Measurements from ENCODE around the gene TMEM164.

Gene TMEM164

DNA sequence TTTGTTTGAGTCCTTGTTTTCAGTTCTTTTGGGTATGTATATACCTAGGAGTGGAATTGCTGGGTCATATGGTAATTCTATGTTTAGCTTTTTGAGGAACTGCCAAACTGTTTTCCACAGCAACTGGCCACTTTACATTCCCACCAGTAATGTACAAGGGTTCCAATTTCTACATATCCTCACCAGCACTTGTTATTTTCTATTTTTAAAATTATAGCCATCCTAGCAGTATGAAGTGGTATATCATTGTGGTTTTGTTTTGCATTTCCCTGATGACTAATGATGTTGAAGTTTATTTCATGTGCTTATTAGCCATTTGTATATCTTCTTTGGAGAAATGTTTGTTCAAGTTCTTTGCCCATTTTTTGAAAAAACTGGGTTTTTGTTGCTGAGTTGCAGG lies 39.6 kb downstream of the TMEM164 start:
- DNase-seq = peak; percentile 38

DNA sequence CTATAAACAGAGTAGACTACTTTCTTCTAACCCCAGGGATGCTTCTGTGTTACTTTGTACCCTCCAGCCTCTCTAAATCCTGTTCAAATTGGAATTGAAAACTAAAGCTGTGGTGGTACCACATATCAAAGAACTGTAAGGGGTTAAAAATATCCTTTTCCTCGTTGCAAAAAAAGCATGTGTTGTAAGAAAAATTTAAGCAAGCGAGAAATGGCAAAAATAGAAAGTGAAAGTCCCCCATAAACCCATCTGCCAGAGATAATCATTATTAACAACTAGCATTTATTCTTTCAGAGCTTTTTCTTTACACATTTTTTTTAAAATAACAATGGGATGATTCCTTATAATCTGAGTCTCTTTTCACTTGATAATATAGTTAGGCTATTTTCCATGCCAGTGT lies 40.6 kb downstream of the TMEM164 start:
- DNase-seq = peak; percentile 48

DNA sequence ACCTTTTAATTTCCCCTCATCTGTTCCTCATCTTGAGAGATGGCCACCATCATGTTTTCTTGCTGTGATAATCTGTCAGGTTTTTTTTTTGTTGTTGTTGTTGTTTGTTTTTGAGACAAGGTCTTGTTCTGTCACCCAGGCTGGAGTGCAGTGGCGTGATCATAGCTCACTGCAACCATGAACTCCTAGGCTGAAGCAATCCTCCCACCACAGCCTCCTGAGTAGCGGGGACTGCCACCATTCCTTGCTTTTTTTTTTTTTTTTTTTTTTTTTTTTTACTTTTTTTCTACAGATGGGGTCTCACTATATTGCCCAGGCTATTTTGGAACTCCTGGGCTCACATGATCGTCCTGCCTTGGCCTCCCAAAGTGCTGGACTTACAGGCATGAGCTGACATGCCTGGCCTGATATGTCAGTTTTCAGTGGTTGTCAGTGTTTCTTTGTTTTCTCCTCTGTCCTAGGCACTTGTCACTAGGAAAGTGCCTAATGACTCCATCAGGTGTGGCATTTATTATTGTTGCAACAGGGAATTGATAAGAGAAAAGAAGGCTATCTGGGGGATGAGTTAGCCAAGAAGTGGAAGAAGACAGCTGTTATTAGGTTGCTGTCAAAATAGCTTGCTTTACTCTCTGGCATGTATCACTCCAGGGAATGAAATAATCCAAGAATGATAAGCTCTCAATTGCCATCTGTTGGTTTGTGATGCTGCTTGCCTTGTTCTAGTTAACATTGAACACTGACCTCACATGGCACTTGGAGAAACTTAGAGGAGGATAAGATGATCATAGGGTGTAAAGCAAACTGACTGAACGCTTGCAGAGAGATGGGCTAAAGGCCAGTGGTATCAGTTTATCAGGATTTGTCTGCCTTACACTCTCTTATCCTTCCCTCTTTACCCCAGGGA lies 41.7 kb downstream of the TMEM164 start:
- peak; percentile 20 for DNase-seq

DNA sequence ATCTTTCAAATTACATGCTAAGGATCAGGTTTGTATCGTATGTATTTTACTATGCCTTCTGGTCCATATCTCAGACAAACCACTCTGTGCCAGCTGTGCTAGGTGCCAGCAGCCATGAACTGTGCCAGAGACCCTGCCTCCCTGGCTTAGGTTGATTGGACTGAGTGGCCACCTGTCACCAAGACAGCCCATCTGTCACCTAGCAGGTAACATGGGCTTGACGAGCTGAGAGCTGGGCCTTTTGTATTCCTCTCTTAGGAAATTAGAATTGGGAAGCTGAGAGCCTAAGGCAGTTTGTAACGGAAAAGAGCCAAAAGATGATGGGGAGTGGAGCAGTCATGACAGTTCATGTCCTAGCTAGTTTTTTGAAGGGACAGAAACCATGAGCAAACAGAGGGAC lies 42.5 kb downstream of the TMEM164 start:
- no peak for DNase-seq

DNA sequence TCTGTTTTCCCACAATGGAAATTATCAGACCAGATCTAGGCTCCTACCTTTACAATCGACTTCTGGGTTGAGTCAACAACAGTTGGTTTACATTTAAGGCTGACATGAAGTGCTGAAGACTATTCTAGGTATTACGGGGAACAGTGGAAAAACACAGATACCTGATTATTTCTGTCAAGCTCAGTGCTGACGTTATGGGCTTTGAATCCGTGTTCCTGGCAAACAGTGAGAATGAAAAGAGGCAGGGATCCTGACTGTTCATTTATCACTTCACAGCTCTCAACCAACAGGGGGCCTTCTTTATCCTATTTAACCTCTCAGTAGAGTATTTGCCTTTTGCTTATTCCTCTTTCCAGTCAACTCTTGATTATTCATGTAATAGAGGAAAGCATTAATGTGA lies 43.1 kb downstream of the TMEM164 start:
- peak; percentile 21 for DNase-seq

DNA sequence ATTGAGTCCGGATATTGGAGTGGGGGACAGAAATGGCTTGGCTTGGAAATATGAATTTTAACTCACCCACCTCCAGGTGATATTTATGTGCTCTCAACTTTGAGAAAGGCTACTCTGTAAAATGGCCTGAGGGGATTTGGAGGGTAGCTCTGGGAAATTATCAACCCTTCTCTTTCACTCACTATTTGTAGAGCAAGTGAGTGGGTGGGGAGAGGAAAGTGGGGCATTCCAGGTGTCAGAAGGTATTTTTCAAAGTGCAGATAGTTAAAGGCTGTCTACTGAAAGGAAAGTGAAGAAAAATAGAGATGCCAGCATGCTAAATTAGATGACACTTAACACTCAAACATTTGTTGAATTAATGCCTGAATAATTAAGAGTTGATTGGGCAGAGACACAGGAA lies 44.1 kb downstream of the TMEM164 start:
- no peak for DNase-seq

DNA sequence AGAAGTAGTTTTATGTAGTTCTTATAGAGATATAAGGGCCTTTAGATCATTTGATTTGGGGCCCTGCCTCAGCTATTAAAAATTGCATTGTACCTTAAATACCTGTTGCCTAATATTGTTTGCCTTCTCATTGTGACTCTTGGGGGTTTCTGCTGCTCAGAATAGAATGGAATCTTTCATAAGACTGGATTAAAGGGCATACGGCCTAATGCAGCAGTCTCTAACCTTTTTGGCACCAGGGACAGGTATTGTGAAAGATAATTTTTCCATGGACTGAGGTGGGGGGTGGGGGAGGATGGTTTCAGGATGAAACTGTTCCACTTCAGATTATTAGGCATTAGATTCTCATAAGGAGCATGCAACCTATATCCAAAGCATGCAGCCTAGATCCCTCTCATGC lies 46.2 kb downstream of the TMEM164 start:
- no peak for DNase-seq

DNA sequence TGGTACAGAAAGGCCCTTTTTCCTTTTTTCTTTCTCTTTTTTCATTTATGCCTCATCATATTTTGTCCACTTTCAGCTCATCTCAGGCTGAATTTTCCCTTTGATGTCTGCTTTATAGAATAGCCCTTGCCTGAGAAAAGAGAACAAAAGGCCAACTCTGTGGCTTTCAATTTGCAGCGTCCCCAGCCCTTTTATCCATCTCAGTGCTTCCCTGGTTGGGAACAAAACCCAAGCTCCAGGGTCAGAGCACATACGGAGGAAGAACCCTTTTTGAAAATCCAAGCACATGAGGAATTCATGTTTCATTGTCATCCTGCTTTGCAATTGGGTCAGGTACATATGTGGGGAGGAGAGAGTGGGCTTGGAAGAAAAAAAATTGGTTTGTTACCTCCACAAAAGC lies 47.5 kb downstream of the TMEM164 start:
- DNase-seq = no peak

DNA sequence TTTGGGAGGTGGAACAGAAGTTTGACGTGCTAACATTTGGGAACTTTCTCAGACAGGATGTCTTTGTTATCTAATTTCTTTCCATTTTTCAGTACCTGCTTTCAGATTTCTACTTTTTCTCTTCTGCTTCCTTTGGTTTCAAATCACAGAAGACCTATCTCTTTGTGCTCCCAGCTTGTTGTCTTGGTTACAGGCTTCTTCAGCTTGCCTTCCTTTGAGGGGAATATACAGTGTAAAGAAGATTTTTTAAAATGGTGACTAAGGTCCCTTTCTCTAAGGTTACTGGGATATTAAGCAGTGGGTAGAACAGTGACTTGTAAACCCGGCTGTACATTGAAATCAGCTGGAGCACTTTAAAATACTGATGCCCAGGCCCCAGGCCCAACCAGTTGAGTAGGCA lies 48.0 kb downstream of the TMEM164 start:
- DNase-seq = no peak

DNA sequence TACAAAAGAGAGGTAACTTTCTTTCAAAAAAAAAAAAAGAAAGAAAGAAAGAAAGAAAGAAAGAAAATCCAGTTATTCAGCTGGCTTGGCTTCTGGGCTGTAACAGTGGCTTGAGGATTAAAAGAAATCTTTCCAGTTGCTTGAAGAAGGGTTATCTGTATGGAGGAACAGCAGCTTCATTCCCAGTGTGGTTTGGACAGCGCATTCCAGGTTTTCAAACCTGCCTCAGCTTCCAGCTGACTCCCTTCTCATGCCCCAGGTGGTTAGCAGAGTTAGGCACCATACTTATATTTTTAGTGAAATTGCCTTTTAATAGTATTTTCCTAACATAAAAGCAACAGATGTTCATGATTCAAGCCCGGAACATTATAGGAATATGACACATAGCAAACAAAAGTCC lies 48.6 kb downstream of the TMEM164 start:
- DNase-seq = no peak

DNA sequence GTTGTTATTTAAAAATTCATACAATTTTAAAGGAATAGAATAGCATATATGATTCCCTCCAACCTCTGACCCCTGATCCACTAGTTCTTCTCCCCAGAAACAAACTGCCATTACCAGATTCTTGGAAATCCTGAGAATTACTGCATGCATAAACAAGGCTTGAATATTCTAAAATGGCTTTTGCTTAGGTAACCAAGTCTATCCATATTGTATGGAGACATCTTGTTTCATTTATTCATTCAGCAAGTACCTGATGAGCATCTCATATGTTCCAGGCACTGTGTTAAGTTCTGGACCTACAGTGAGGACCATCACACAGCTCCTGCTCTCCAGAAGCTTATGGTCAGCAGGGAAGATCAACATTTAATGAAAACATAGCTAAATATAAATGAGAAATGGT lies 49.4 kb downstream of the TMEM164 start:
- DNase-seq = no peak

DNA sequence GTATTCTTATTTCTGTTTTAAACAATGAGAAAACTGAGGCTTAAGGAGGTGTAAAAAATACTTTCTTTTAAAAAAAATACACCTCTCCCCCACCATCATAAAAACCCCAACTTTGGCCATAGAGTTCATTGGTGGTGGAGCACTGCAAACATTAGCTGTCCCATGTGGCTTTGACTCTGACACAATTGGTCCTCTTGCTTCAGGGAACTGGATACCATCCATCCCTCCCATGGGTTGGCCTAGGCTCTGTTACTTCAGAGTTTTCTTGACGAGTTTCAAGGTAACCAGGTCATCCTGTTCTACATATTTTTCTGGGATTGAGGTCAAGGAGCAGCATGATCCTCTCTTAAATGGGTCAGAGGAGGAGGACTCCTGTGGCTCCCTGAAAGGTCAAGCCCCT lies 50.5 kb downstream of the TMEM164 start:
- no peak for DNase-seq

DNA sequence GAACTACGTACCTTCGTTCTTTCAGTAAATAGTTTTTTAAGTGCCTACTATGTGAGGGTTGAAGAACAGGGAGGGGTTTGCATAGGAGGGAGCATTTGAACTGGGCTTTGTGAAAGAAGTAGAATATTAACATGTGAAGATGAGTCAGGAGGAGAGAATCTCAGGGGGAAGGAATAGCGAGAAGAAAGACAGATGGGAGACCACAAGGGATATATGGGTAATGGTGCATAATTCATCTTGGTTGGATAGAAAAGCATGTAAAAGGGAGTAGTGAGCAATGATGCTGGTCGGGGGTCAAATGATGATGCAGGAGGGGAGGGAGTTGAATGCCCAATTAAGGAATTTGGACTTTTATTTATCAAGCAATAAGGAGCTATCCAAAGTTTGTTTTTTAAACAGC lies 52.7 kb downstream of the TMEM164 start:
- DNase-seq = no peak

DNA sequence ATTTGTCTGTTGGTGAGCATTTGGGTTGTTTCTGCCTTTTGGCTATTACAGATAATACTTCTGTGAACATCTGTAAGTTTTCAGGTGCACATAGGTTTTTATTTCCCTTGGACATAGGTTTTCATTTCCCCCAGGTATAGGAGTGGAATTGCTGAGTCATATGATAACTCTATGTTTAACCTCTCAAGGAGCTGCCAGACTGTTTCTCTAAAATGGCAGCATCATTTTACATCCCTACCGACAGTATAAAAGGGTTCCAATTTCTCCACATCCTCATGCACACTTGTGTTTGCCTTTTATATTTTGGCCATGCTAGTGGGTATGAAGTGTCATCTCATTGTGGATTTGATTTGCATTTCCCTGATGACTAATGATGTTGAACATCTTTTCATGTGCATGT lies 53.5 kb downstream of the TMEM164 start:
- DNase-seq = no peak

DNA sequence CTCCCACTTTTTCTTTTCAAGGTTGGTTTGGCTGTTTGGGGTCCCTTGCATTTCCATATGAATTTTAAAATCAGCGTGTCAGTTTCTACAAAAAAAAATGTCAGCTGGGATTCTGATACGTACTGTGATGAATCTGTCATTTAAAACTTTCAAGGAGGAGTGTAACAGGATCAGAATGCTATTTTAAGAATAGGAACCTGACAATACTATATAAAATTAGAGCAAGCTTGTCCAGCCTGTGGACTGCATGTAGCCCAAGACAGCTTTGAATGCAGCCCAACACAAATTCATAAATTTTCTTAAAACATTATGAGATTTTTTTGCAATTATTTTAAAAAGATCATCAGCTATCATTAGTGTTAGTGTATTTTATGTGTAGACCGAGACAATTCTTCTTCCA lies 56.5 kb downstream of the TMEM164 start:
- no peak for DNase-seq

DNA sequence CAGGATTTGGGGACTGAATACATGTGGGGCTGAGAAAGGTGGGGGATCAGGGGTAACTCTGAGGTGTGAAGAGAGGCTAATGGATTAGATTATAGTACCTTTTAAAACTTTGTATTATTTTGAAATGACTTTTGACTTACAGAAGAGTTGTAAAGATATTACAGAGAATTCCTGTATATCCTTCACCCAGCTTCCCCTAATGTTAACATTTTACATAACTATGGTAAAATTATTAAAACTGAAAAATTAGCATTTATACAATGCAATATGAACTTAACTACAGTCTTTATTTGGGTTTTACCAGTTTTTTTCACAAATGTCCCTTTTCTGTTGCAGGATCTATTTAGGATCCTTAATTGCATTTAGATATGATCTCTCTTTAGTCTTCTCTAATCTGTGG lies 57.4 kb downstream of the TMEM164 start:
- DNase-seq = no peak

DNA sequence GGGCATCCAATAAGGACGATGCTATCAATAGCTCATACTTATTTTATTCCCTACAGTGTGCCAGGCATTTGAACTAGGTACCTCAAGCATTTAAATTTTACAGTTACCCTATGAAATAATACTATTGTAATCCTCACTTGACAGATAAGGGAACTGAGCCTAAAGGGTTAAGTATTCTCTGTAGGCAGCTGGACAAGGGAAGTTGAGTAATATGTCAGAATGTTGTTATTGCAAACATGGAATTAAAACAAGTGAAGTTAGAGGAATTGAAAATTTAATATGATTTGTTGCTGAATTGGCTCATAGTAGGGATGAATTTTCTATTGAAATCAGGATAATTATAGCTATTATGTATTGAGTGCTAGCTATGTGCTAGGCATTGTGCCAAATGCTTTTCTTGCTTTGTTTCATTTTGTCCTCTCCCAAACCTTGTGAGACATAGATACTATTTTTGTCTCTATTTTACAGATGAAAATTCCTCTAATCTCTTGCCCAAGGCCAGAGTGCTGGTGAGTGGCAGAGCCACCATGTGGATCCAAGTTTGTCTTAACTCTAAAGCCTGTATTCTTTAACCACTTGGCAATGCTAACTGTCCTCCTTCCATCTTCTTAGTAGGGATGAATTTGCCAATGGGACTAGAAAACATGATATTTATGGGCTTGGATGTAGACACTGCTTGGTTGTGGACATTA lies 58.1 kb downstream of the TMEM164 start:
- DNase-seq = no peak

DNA sequence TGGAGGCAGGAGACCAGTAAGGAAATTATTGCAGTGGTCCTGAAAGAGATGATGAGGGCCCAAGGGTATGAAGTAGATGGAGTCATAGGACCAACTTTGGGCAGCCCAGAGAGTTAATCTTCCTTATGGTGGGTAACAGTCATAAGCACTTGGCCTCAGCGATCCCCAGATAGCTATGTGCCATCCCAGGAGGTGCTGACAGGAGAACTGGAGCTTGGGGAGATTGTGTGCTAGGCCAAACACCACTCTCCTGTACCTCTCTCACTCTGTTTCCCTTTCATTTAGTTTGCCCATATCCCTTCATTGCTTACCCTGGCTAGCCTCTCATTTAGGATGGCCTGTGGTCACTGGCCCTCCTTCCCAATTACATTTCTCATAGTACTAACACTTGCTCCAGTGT lies 60.0 kb downstream of the TMEM164 start:
- DNase-seq = no peak

DNA sequence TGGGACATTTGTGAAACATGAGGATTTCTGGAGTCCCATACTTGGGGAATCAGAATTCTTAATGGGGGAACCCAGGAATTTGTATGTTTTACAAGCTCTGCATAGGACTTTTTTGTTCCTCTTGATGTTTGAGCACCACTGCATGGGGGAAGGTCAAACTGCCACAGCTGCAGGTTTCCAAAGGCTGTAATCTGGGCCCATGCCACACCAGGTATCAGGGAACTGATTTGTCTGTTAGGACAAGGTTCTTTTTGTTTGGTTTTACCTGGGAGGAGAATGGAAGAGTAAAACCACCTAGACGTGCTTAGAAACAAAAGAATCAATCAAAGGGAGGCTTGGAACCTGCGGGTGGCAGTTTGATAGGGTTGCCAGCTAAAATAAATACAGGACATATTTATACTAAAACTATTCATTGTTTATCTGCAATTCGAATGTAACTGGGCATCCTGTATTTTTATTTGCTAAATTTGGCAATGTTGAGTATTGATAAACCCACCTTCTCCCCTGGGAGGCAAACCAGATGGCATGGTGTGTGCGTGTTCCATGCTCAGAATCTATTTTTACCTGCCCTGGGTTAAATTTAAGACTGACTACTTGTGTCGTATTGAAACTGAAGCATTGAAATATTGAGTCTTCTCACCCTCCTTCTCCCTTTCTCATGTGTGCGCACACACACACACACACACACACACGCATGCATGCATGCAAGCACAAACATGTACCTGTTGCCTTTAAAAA lies 63.7 kb downstream of the TMEM164 start:
- no peak for DNase-seq

DNA sequence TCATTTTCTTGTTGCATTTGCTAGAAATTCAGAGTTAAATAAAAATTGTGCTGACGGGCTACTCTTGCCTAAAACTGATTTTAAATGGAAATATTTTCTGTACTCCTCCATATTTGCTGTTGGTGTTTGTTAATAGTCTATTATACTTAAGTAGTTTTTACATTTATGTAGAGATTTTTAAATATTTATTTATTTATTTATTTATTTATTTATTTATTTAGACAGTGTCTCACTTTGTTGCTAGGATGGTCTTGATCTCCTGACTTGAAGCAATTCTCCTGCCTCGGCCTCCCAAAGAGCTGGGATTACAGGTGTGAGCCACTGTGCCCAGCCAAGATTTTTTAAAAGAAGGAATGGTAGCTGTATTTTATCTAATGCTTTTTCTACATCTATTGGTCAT lies 68.1 kb downstream of the TMEM164 start:
- DNase-seq = no peak

DNA sequence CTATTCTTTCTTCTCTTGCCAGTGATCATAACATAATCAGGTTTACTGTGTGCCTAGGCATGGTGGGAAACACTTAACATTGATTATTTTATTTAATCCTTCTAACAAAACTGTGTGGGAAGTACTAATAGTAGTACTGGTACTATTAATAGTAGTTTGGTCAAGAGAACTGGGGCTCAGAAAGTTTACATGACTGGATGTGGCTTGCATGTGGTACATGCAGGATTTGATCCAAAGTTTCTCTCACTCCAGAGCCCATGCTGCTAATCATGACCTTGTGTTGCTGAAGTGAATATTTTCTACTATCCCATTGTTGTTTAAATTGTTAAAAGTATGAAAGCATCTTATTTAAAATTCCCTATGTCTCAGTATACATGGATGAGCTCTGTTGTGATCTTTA lies 78.4 kb downstream of the TMEM164 start:
- DNase-seq = no peak

DNA sequence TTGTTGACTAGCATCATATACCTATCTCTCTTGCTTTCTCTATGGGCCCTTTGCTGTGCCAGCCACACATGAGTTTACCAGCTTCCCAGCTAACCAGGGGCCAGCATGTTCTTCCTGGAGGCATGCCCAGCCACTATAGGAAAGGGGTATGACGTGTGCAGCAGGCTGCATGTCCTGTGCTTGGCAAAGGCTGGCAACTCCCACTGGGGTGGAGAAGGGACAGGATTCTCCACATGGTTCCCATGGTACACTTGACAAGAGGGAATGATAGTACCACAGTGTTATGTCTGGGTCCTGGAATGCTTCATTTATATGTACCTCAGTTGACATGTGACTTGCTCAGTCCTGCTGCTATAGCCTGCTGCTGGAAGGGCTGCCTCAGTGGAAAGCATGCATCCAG lies 78.8 kb downstream of the TMEM164 start:
- DNase-seq = no peak

DNA sequence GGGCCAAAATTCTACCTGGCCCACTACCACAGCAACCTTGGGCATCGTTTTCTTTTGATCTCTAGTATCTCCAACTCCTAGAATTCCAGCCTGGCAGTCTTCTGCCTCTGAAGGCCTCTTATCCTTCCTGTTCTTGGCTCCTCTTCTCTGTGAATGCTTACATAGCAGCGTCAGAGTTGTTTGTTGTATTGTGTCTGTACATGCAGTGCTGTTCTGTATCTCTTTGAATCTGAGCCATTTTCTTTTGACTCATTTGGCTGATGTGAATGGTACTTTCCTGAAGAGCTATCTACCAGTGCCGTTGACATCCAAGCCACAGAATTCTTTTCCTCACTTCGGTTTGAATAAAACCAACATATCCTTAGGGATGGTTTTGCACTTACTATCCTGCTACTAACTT lies 79.2 kb downstream of the TMEM164 start:
- DNase-seq = no peak

Data from OCI-M1 (cell line).